DMS53 treated with DMSO at 0.1 percent for 48 hours (cell line): ENCODE data around the gene ADRB1.

ENCODE experiments used
- DNase-seq: peaks from one replicate; lab custom pipeline; 2025; ENCODE audit not compliant: unreplicated experiment; lab: John Stamatoyannopoulos, UW

Gene ADRB1

GRCh38 chr10:114053946-114054345 lies 10.3 kb downstream of the ADRB1 start:
- no peak for DNase-seq

DNA sequence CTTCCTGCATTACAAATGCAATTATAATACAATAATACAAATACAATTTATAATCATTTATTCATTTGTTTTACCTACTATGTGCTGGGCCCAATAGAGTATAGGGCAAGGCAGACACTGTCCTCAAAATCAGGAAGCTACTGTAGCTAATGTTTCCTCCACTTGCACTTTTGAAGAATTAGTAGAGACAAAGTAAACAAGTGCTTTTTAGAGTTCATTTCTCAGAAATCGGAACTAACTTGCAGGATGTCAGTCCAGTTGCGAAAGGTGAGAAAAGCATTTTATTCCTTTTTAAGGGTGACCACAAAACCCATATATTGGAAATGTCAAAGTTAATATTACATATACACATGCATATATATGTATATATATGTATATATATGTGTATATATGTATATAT lies 14.2 kb downstream of the ADRB1 start:
- DNase-seq: no peak

GRCh38 chr10:114058297-114058696 lies 14.6 kb downstream of the ADRB1 start:
- no peak for DNase-seq

GRCh38 chr10:114059561-114059960 lies 15.9 kb downstream of the ADRB1 start:
- DNase-seq: no peak

DNA sequence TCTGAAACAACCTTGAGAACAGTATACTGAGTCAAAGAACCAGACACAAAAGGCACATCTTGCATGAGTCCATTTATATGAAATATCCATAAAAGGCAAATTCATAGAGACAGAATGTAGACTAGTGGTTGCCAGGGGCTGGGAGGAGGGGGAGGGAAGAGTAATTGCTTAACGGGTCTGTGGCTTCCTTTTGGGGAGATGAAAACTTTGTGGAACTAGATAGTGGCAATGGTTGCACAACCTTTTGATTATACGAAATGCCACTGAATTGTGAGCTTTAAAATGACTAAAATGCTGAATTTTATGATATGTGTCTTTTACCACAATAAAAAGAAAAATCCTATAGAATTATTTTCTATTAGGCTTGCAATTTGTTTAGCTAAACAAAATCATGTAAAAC lies 16.8 kb downstream of the ADRB1 start:
- DNase-seq: no peak

GRCh38 chr10:114061148-114061547 lies 17.5 kb downstream of the ADRB1 start:
- DNase-seq: no peak

GRCh38 chr10:114061789-114062188 lies 18.1 kb downstream of the ADRB1 start:
- DNase-seq: no peak

- no peak for DNase-seq
These were observed 20.7 kb downstream of the ADRB1 start for GRCh38 chr10:114064151-114065048.

DNA sequence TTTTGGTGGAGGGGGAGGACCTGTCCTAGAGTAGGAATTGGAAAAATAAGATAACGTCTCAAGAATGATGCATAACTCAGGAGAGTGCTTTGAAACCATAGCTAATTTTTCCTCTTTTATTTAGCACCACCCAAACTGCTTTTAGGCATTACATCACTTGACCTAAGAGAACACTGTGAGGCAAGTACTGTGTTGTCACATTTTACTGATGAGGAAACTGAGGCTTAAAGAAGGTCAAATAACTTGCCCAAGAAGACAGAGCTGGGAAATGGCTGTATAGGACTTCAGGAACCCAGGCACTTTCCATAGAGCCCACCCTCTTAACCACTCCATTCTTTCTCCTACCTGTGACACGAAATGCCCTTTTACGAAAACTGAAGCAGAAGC lies 21.4 kb downstream of the ADRB1 start:
- DNase-seq: no peak

DNA sequence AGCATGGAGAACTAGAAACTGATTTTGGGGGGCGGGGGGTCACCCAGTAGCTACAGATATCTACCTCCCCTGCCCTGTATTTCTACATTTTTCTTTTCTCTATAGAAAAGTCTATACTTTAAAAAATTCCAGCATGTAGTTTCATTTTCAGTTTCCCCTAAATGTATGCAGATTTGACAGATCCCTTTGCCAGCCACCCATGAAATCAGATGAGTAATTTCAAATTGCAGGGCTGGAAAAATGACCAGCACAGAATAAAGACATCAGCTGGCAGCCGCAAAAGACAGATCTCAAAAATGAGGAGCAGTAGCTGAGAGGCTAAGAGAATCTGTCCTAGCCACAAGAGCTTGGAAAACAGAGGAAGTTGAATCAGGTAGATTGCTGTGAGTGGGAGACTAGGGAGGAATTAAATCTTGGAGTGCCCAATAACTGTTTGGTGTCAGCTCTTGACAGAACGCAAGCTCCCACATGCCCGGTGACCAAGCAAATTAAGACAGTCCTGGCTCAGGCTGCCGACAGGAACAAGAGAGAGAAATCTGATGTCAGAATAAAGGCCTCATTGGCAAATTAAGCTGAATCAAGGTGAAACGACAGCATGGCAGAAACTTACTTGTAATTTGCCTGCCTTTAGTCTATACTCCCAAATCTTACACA lies 24.5 kb downstream of the ADRB1 start:
- no peak for DNase-seq

DNA sequence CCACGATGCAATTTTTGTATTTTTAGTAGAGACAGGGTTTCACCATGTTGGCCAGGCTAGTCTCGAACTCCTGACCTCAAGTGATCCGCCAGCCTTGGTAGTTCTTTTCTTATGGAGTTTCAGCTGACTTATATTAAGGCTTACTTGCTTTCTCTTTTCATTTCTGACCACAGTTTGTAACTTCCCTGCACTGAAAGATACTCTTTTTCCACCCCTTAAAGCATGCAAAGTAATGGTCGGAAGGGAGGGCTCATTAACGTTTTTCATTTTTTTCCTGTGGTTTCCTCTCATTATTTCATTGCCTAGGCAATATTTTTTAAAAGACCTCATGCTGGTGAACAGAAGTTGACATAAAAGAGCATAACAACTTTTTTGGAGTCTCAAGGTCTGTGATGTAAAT lies 27.0 kb downstream of the ADRB1 start:
- DNase-seq: no peak

DNA sequence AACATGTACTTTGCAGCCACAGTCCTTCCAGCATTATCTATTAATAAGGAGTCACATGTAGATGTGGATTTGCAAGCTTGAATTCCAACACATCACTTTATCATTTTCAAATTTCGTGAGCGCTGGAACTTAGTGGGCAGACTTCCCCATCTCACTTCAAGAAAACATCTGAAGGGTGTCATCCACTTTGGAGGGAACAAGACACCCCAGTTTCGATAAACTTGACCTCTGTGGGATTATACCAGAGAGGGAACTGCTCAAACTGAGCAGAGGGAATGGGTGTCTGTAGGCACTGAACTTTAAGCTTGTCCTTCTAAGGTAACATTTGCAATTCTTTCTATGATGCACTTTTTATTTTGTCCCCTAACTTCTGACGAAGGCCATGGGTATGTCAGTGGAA lies 27.5 kb downstream of the ADRB1 start:
- DNase-seq: no peak

DNA sequence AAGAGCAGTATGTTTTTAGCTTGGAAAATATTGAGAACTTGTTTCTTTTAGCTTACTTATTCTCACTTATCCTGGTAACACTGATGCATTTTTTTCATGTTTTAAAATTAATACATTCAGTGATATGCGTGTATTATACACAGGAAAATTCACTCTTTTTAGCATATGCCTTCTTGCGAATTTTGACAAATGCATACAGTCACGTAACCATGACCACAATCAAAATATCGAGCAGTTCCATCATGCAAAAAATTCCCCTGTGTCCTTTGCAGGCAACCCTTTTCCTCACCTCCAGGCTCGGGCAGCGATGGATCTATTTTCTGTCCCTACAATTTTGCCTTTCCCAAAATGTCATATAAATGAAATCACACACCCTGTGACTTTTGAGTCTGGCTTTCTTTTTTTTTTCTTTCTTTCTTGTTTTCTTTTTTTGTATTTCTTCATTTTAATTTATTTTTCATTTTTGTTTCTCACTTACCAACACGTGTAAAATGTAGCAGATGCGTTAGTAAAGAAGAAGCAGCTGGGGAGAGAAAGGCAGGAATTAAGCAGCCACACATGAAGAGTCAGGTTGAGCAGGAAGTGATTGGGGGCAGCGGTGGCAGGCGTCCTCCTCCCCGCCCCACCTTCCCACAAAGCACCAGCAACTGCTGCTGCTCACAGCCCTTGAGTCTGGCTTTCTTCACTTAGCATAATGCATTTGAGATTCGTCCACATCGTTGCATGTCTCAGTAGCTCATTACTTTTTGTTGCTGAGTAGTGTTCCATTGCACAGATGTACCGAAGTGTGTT lies 29.9 kb downstream of the ADRB1 start:
- DNase-seq: no peak

GRCh38 chr10:114075093-114075492 lies 31.4 kb downstream of the ADRB1 start:
- DNase-seq: no peak

DNA sequence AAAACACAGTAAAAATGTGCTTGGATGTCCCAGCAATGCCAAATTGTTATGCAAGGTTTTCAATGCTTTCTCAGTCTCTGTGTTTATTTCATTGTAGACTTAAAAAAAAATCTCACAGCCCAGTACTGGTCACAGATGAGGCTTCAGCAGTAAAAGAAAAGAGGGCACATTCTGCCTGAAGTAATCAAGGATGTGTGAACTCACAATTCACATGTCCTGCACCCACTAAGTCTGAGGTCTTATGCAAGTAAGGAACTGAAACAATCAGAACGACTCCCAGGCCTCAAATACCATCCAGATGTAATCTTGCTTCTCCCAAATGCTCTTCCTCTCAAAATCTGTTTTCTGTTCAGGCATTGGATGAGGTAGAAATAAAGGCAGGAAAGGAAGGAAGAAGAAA lies 33.7 kb downstream of the ADRB1 start:
- DNase-seq: no peak

GRCh38 chr10:114077815-114078219 lies 34.2 kb downstream of the ADRB1 start:
- no peak for DNase-seq

GRCh38 chr10:114078346-114078745 lies 34.7 kb downstream of the ADRB1 start:
- no peak for DNase-seq

DNA sequence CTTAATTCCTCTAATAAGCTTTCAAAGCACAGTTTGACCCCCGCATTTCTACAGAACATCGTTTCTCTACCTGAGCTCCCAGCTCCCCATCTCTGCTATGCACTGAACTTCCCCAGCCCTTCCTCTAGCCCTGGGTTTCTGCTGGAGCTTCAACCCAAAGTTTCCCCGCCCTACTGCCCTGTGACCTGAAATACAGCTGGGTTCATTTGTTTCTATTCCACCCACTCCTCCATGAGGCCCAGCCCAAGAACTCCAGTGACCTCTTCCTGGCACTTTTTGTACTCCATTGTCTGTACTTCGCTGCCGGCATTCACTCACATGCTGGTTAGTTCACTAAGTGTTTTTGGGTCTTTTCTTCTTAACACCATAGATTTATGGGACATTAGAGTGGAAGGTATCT lies 35.8 kb downstream of the ADRB1 start:
- DNase-seq: no peak

DNA sequence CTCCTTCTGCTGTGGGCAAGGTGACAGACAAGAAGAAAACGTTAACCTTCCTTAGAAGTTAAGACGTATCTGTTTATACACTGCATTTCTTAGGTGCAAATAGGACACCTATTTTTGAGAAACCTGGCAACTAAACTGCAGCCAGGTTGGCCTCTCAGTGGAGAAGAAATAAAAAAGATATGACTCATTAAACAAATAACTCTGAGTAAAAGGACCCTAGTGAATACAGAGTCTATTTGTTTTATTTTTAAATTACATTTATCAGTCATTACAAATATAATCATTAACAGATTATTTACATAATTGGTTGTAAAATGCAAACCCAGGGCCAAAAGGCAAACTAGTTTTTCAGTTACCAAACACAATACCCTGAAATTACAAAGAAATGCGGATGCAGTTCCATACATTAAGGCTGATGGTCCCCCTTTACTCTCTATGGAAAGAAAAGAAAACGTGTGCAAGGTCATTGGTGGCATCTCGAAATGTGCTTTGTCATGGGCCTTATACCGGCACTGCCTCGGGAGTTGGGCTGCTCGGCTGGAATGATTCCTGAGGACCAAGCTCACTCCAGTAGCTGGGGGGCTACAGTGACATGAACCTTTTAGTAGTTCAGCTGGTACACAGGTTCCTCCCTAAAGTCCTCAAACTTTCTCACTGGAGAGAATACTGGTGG lies 38.4 kb downstream of the ADRB1 start:
- DNase-seq: peak; percentile 22

- DNase-seq: peak; percentile 95
These were observed 39.4 kb downstream of the ADRB1 start for GRCh38 chr10:114083040-114083439.

- no peak for DNase-seq
These were observed 40.5 kb downstream of the ADRB1 start for GRCh38 chr10:114084215-114084614.
